Panc1 (cell line): ENCODE measurements around the gene THADA. TPM values are rescaled to one million over a fixed set of nuclear protein-coding genes. Genes with fewer than 3 reads are reported as not detected.

Source experiments
- ATAC-seq: fragments of 200-7000 bp; cut with Tn5 transposase; 2 replicates; pipeline ENCODE4 v1.9.1; 2020; ENCODE audit warnings: mild to moderate bottlenecking, moderate library complexity
- BruUV-seq: library from RNA; stranded (reverse); fragments of 400-500 nt; replicated peaks from 2 replicates; lab custom pipeline; 2021; lab: Mats Ljungman, UMichigan
- CTCF ChIA-PET: fragments of 300-600 bp; sonication (Branson Sonifier 250); formaldehyde crosslinking; loops from one replicate; lab custom pipeline; 2022; ENCODE audit warnings: antibody characterized with exemption; lab: Charles Lee
- POLR2A ChIA-PET: fragments of 300-600 bp; sonication (Branson Sonifier 250); formaldehyde crosslinking; loops from one replicate; lab custom pipeline; 2022; ENCODE audit warnings: antibody characterized with exemption; lab: Charles Lee
- DNase-seq: peaks from one replicate; pipeline ENCODE4 v3.0.0-alpha.2; 2010; ENCODE audit warnings: low read depth, low spot score
- H3K27ac ChIP-seq: 2 replicates; pipeline ENCODE4 v1.5.1; 2011; ENCODE audit warnings: mild to moderate bottlenecking, low read length, inconsistent platforms
- H3K27me3 ChIP-seq: fragments of 200-500 bp; sonication (Bioruptor generic); 2 replicates; pipeline ENCODE4 v1.6.0; 2014; ENCODE audit warnings: low read length, inconsistent platforms; ENCODE audit not compliant: control insufficient read depth, insufficient read depth
- H3K36me3 ChIP-seq: fragments of 200-500 bp; sonication (Bioruptor generic); 2 replicates; pipeline ENCODE4 v1.5.1; 2014; ENCODE audit warnings: inconsistent platforms, mild to moderate bottlenecking, low read length, moderate library complexity; ENCODE audit not compliant: control insufficient read depth, insufficient read depth
- H3K4me1 ChIP-seq: 2 replicates; pipeline ENCODE4 v1.5.1; 2011; ENCODE audit warnings: inconsistent platforms, mild to moderate bottlenecking, low read length, moderate library complexity; ENCODE audit not compliant: control insufficient read depth, insufficient read depth
- H3K4me3 ChIP-seq, 2 experiments: 2 replicates each; pipeline ENCODE4 v1.5.1; 2011 to 2012; ENCODE audit warnings: low read depth in 2 of 2, low read length in 2 of 2, mild to moderate bottlenecking in 2 of 2, inconsistent platforms in 1 of 2, moderate library complexity in 1 of 2
- H3K9me3 ChIP-seq: fragments of 200-500 bp; sonication (Bioruptor generic); 2 replicates; pipeline ENCODE4 v1.5.1; 2014; ENCODE audit warnings: low read depth, mild to moderate bottlenecking, inconsistent platforms, low read length, moderate library complexity; ENCODE audit not compliant: control insufficient read depth, insufficient read depth
- CTCF ChIP-seq: fragments of 450-650 bp; IDR thresholded peaks from 2 replicates; pipeline ENCODE4 v1.5.1; 2017; ENCODE audit warnings: mild to moderate bottlenecking
- POLR2AphosphoS5 ChIP-seq: IDR thresholded peaks from 2 replicates; pipeline ENCODE4 v1.6.1; 2012; ENCODE audit warnings: mild to moderate bottlenecking, low read depth, low read length, moderate library complexity
- REST ChIP-seq, 2 experiments: IDR thresholded peaks; 2 replicates each; pipeline ENCODE4 v1.6.1; 2011 to 2012; ENCODE audit warnings: low read depth in 2 of 2, control low read depth in 1 of 2, low read length in 1 of 2, mild to moderate bottlenecking in 1 of 2, moderate library complexity in 1 of 2; ENCODE audit not compliant: insufficient read depth in 1 of 2
- SIN3A ChIP-seq: IDR thresholded peaks from 2 replicates; pipeline ENCODE4 v1.6.1; 2012; ENCODE audit warnings: low read depth, mild to moderate bottlenecking, low read length, moderate library complexity, borderline replicate concordance; ENCODE audit not compliant: insufficient read depth
- TCF7L2 ChIP-seq: IDR thresholded peaks from 2 replicates; pipeline ENCODE4 v1.6.1; 2011; ENCODE audit warnings: mild to moderate bottlenecking, low read depth, low read length, inconsistent platforms
- in situ Hi-C: cut with HindIII; loops from 2 replicates; pipeline ENCODE4 v1.10.0; 2016; ENCODE audit warnings: low sequenced_read_pairs, low pct_unique_long_range_greater_than_20kb
- intact Hi-C: fragments of 100-400 bp; cut with micrococcal nuclease; formaldehyde crosslinking; loops from one replicate; pipeline ENCODE4 v1.10.0; 2022; ENCODE audit not compliant: unreplicated experiment
- total RNA-seq: library from RNA; stranded (reverse); gene quantifications from one replicate; pipeline ENCODE4 v1.2.1, GENCODE V29; 2021; ENCODE audit not compliant: unreplicated experiment

Gene THADA
- total RNA-seq, 1 experiment from 2014 or later, result 37.2 TPM

- Histone ChIP-seq H3K4me3 (no peak overlapping the region), H3K9me3 (no peaks in the 10 kb centered on the region), H3K4me1 (no peaks in the 10 kb centered on the region), H3K27ac (no peak overlapping the region), H3K36me3 (no peaks in the 10 kb centered on the region), H3K27me3 (no peaks in the 10 kb centered on the region)
- no peak for TF ChIP-seq TCF7L2
- TF ChIP-seq POLR2AphosphoS5, result no peak
- no peak for TF ChIP-seq REST (IDR thresholded peaks at IDR 0.05; ENCODE audit: insufficient read depth in 1 of 2, low read depth in 2 of 2, low read length in 1 of 2)
- no peak for TF ChIP-seq CTCF
- no peak for TF ChIP-seq SIN3A
- in situ Hi-C loops, result no loop called here
- CTCF ChIA-PET, result no interaction called here
- DNase-seq (no peak), ATAC-seq (no peak)
- intact Hi-C loops, result no loop called here
- no TSS peak for BruUV-seq
- POLR2A ChIA-PET, result no interaction called here
Observed at GRCh38 chr2:43376523-43377198, 219.2 kb downstream of the THADA start.

- in situ Hi-C loops, result no loop called here
- H3K27ac ChIP-seq, result no peak overlapping the region
- H3K27me3 ChIP-seq, result no peaks in the 10 kb centered on the region
- ATAC-seq (no peak), DNase-seq (no peak)
- BruUV-seq, result no TSS peak
- CTCF ChIA-PET, result no interaction called here
- no peaks in the 10 kb centered on the region for H3K9me3 ChIP-seq
- H3K4me1 ChIP-seq, result no peaks in the 10 kb centered on the region; the same call in 1 of the 2 replicates
- no peaks in the 10 kb centered on the region for H3K36me3 ChIP-seq
- no peak overlapping the region for H3K4me3 ChIP-seq
- intact Hi-C loops, result no loop called here
- TF ChIP-seq TCF7L2 (no peak), REST (IDR thresholded peaks at IDR 0.05; ENCODE audit: insufficient read depth in 1 of 2, low read depth in 2 of 2, low read length in 1 of 2) (no peak), CTCF (no peak), POLR2AphosphoS5 (no peak), SIN3A (no peak)
- POLR2A ChIA-PET, result no interaction called here
Observed at GRCh38 chr2:43375746-43376522, 219.9 kb downstream of the THADA start.
